ENCODE data around the gene VSNL1.
A peak's percentile ranks its signal among the peaks of the same experiment; 100 is the strongest.

VSNL1 gene

DNA sequence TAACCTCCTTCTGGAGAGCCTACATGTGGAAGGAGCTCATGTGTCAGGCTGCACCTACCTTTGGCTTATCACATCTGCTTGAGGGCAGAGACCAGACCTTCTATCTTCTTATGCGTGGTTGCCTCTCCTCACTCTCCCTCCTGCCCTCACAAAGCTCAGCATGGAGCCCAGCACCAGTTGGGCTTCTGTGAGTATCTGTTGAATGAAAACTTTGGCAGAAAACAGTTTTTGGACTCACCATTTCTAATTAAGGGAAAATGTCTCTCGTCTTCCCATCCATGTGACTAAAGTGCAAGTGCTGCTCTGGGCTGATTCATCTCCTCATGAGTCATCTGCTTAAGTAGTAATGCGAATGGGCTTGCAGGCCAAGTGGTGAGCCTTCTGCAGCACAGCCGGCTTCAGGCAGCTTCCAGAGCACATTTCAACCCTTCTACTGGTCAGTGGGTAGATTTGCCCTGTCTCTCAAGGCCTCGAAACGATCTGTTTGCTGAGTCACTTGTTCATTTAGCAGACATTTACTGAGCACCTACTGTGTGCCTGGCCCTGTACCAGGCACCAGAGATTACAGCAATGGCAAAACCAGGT lies 102.6 kb downstream of the VSNL1 start (continued):
- no peak for TF ChIP-seq ZNF521 (tag by site-specific recombination; IDR thresholded peaks at IDR 0.05)
- TF ChIP-seq PRDM1 (tag by site-specific recombination; IDR thresholded peaks at IDR 0.05) = peak; percentile 64

- ChIA-PET CTCF (interaction anchor here (0.6 to 3.5 kb wide), 25 partner anchors 9 to 1032 kb away, joined by 3 to 43 read pairs (median 3); no protein-coding TSS in a partner anchor), POLR2A (no interaction called here)
- Histone ChIP-seq H3K9me3 (ENCODE audit: control insufficient read depth, insufficient read depth, low read depth, low read length) (no peaks in the 10 kb centered on the region), H3K4me3 (ENCODE audit: low read depth, low read length) (no peak overlapping the region), H3K27ac (ENCODE audit: extremely low read depth, low read depth, low read length) (no peak overlapping the region), H3K36me3 (ENCODE audit: control insufficient read depth in 2 of 2, insufficient read depth in 1 of 2, low read length in 2 of 2) (no peaks in the 10 kb centered on the region), H3K4me1 (ENCODE audit: control insufficient read depth, insufficient read depth, low read length) (peaks cover 5% of the 10 kb centered on the region)
- TF ChIP-seq ZNF560 (tag by site-specific recombination; IDR thresholded peaks at IDR 0.05; ENCODE audit: borderline replicate concordance) = no peak
- no peak for TF ChIP-seq ZNF677 (tag by site-specific recombination; IDR thresholded peaks at IDR 0.05)
- TF ChIP-seq, protein P1, sequence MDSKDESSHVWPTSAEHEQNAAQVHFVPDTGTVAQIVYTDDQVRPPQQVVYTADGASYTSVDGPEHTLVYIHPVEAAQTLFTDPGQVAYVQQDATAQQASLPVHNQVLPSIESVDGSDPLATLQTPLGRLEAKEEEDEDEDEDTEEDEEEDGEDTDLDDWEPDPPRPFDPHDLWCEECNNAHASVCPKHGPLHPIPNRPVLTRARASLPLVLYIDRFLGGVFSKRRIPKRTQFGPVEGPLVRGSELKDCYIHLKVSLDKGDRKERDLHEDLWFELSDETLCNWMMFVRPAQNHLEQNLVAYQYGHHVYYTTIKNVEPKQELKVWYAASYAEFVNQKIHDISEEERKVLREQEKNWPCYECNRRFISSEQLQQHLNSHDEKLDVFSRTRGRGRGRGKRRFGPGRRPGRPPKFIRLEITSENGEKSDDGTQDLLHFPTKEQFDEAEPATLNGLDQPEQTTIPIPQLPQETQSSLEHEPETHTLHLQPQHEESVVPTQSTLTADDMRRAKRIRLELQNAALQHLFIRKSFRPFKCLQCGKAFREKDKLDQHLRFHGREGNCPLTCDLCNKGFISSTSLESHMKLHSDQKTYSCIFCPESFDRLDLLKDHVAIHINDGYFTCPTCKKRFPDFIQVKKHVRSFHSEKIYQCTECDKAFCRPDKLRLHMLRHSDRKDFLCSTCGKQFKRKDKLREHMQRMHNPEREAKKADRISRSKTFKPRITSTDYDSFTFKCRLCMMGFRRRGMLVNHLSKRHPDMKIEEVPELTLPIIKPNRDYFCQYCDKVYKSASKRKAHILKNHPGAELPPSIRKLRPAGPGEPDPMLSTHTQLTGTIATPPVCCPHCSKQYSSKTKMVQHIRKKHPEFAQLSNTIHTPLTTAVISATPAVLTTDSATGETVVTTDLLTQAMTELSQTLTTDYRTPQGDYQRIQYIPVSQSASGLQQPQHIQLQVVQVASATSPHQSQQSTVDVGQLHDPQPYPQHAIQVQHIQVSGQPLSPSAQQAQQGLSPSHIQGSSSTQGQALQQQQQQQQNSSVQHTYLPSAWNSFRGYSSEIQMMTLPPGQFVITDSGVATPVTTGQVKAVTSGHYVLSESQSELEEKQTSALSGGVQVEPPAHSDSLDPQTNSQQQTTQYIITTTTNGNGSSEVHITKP (tag by site-specific recombination; IDR thresholded peaks at IDR 0.05) = no peak
- no peak for TF ChIP-seq ZNF223 (tag by site-specific recombination; IDR thresholded peaks at IDR 0.05)
- no peak for TF ChIP-seq SP3 (tag by site-specific recombination; IDR thresholded peaks at IDR 0.05)
- TF ChIP-seq, protein P2, sequence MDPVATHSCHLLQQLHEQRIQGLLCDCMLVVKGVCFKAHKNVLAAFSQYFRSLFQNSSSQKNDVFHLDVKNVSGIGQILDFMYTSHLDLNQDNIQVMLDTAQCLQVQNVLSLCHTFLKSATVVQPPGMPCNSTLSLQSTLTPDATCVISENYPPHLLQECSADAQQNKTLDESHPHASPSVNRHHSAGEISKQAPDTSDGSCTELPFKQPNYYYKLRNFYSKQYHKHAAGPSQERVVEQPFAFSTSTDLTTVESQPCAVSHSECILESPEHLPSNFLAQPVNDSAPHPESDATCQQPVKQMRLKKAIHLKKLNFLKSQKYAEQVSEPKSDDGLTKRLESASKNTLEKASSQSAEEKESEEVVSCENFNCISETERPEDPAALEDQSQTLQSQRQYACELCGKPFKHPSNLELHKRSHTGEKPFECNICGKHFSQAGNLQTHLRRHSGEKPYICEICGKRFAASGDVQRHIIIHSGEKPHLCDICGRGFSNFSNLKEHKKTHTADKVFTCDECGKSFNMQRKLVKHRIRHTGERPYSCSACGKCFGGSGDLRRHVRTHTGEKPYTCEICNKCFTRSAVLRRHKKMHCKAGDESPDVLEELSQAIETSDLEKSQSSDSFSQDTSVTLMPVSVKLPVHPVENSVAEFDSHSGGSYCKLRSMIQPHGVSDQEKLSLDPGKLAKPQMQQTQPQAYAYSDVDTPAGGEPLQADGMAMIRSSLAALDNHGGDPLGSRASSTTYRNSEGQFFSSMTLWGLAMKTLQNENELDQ (tag by site-specific recombination; IDR thresholded peaks at IDR 0.05; ENCODE audit: low read depth) = no peak
- TF ChIP-seq ZNF211 (tag by site-specific recombination; IDR thresholded peaks at IDR 0.05; ENCODE audit: low read depth) = no peak
- TF ChIP-seq ZFP37 (tag by site-specific recombination; IDR thresholded peaks at IDR 0.05) = no peak
- TF ChIP-seq ZBTB1 (tag by site-specific recombination; IDR thresholded peaks at IDR 0.05) = no peak
- TF ChIP-seq ZNF510 (tag by site-specific recombination; IDR thresholded peaks at IDR 0.05; ENCODE audit: insufficient replicate concordance) = no peak
- TF ChIP-seq, protein P3, sequence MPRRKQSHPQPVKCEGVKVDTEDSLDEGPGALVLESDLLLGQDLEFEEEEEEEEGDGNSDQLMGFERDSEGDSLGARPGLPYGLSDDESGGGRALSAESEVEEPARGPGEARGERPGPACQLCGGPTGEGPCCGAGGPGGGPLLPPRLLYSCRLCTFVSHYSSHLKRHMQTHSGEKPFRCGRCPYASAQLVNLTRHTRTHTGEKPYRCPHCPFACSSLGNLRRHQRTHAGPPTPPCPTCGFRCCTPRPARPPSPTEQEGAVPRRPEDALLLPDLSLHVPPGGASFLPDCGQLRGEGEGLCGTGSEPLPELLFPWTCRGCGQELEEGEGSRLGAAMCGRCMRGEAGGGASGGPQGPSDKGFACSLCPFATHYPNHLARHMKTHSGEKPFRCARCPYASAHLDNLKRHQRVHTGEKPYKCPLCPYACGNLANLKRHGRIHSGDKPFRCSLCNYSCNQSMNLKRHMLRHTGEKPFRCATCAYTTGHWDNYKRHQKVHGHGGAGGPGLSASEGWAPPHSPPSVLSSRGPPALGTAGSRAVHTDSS (tag by site-specific recombination; IDR thresholded peaks at IDR 0.05) = no peak
- TF ChIP-seq ZNF670 (tag by site-specific recombination; IDR thresholded peaks at IDR 0.05; ENCODE audit: low read depth) = no peak
- TF ChIP-seq ZNF248 (tag by site-specific recombination; IDR thresholded peaks at IDR 0.05) = no peak
- no peak for TF ChIP-seq ZNF341 (tag by site-specific recombination; IDR thresholded peaks at IDR 0.05; ENCODE audit: low read depth)
These were observed 104.7 kb downstream of the VSNL1 start for GRCh38 chr2:17644997-17645720.

Measured in HEK293 (cell line).